Astrocyte (in vitro differentiated cells and primary cell): ENCODE measurements around the gene CENPB. TPM values are rescaled to one million over a fixed set of nuclear protein-coding genes. Genes with fewer than 3 reads are reported as not detected.

Source experiments
- DNase-seq: peaks from one replicate; pipeline ENCODE4 v3.0.0-alpha.2; 2010; ENCODE audit warnings: low read depth
- FAIRE-seq: peaks from 2 replicates; lab custom pipeline; 2011; peaks lifted over from hg19 to GRCh38; lab: Jason Lieb, UNC
- H2AFZ ChIP-seq: 2 replicates; pipeline ENCODE4 v1.6.0; 2012; ENCODE audit warnings: low read depth, low read length, inconsistent platforms
- H3K27ac ChIP-seq: 2 replicates; pipeline ENCODE4 v1.5.1; 2011; ENCODE audit warnings: low read depth, low read length, inconsistent platforms
- H3K27me3 ChIP-seq: 2 replicates; pipeline ENCODE4 v1.6.0; 2011; ENCODE audit warnings: low read length, inconsistent platforms; ENCODE audit not compliant: insufficient read depth
- H3K36me3 ChIP-seq: 2 replicates; pipeline ENCODE4 v1.5.1; 2011; ENCODE audit warnings: low read length, inconsistent platforms; ENCODE audit not compliant: insufficient read depth
- H3K4me1 ChIP-seq: 2 replicates; pipeline ENCODE4 v1.5.1; 2011; ENCODE audit warnings: low read length, inconsistent platforms; ENCODE audit not compliant: insufficient read depth
- H3K4me2 ChIP-seq: 2 replicates; pipeline ENCODE4 v1.6.0; 2012; ENCODE audit warnings: low read length, inconsistent platforms
- H3K4me3 ChIP-seq: 2 replicates; pipeline ENCODE4 v1.5.1; 2011; ENCODE audit warnings: low read depth, mild to moderate bottlenecking, low read length, inconsistent platforms; ENCODE audit not compliant: insufficient read depth
- H3K79me2 ChIP-seq: 2 replicates; pipeline ENCODE4 v1.6.0; 2012; ENCODE audit warnings: mild to moderate bottlenecking, low read length, inconsistent platforms; ENCODE audit not compliant: insufficient read depth
- H3K9ac ChIP-seq: 2 replicates; pipeline ENCODE4 v1.6.0; 2012; ENCODE audit warnings: mild to moderate bottlenecking, low read length, inconsistent platforms
- H3K9me3 ChIP-seq: 2 replicates; pipeline ENCODE4 v1.5.1; 2012; ENCODE audit warnings: low read depth, mild to moderate bottlenecking, low read length, inconsistent platforms; ENCODE audit not compliant: insufficient read depth
- H4K20me1 ChIP-seq: 2 replicates; pipeline ENCODE4 v1.6.0; 2012; ENCODE audit warnings: low read length, inconsistent platforms; ENCODE audit not compliant: insufficient read depth
- H3K27ac Mint-ChIP-seq: one replicate; pipeline ENCODE4 v1.8.0; 2021; ENCODE audit warnings: mild to moderate bottlenecking, mixed read lengths; ENCODE audit not compliant: unreplicated experiment
- H3K27me3 Mint-ChIP-seq: one replicate; pipeline ENCODE4 v1.8.0; 2021; ENCODE audit warnings: low read depth, mixed read lengths; ENCODE audit not compliant: unreplicated experiment
- H3K36me3 Mint-ChIP-seq: one replicate; pipeline ENCODE4 v1.8.0; 2021; ENCODE audit warnings: low read depth, mixed read lengths; ENCODE audit not compliant: unreplicated experiment
- H3K4me1 Mint-ChIP-seq: one replicate; pipeline ENCODE4 v1.8.0; 2021; ENCODE audit warnings: low read depth, mixed read lengths; ENCODE audit not compliant: unreplicated experiment
- H3K4me3 Mint-ChIP-seq: one replicate; pipeline ENCODE4 v1.8.0; 2021; ENCODE audit warnings: mild to moderate bottlenecking, moderate library complexity, mixed read lengths; ENCODE audit not compliant: unreplicated experiment
- H3K9me3 Mint-ChIP-seq: one replicate; pipeline ENCODE4 v1.8.0; 2021; ENCODE audit warnings: mild to moderate bottlenecking, mixed read lengths; ENCODE audit not compliant: unreplicated experiment
- CTCF ChIP-seq: IDR thresholded peaks from 2 replicates; pipeline ENCODE4 v1.5.1; 2011; ENCODE audit warnings: low read depth, mild to moderate bottlenecking, inconsistent platforms, low read length, moderate library complexity; ENCODE audit not compliant: insufficient read depth
- EZH2 ChIP-seq: IDR thresholded peaks from 2 replicates; pipeline ENCODE4 v1.6.1; 2012; ENCODE audit warnings: mild to moderate bottlenecking, low read length, inconsistent platforms; ENCODE audit not compliant: insufficient read depth
- total RNA-seq: library from RNA; stranded (reverse); gene quantifications from 2 replicates; pipeline ENCODE4 v1.2.1, GENCODE V29; 2021

The CENPB gene
- total RNA-seq, 1 donor from 2014 or later: 39.1 TPM

- H3K9me3 Mint-ChIP-seq: no peaks in the 10 kb centered on the region
- FAIRE-seq: no peak
- no peaks in the 10 kb centered on the region for H3K9me3 ChIP-seq
- no peaks in the 10 kb centered on the region for H3K36me3 ChIP-seq
- H3K27ac ChIP-seq: no peak overlapping the region
- peaks cover 18% of the 10 kb centered on the region for H3K4me1 ChIP-seq
- peaks cover under 1% of the 10 kb centered on the region for H3K27me3 ChIP-seq
- H3K4me3 ChIP-seq: no peak overlapping the region
- H3K4me3 Mint-ChIP-seq: no peak overlapping the region
- H3K27ac Mint-ChIP-seq: no peak overlapping the region
- peaks cover 48% of the 10 kb centered on the region for H4K20me1 ChIP-seq
- H2AFZ ChIP-seq: no peak overlapping the region
- H3K4me1 Mint-ChIP-seq: peaks cover 9% of the 10 kb centered on the region
- no peak for DNase-seq
- H3K79me2 ChIP-seq: peaks cover 35% of the 10 kb centered on the region
- peaks cover 2% of the 10 kb centered on the region for H3K36me3 Mint-ChIP-seq
- peaks cover 7% of the 10 kb centered on the region for H3K27me3 Mint-ChIP-seq
- TF ChIP-seq EZH2 (no peak), CTCF (no peak)
- H3K9ac ChIP-seq: peak overlapping the region; percentile 23
- peak overlapping the region; percentile 97 for H3K4me2 ChIP-seq
These were observed 2.9 kb downstream of the CENPB start for GRCh38 chr20:3783511-3784195.

GRCh38 chr20:3783068-3783489, 3.5 kb downstream of the CENPB start:
- Histone ChIP-seq H2AFZ (no peak overlapping the region), H3K27me3 (peaks cover 5% of the 10 kb centered on the region), H3K4me3 (no peak overlapping the region), H3K27ac (no peak overlapping the region), H4K20me1 (peaks cover 48% of the 10 kb centered on the region), H3K9ac (no peak overlapping the region), H3K79me2 (peaks cover 35% of the 10 kb centered on the region), H3K36me3 (no peaks in the 10 kb centered on the region), H3K4me2 (peak overlapping the region; percentile 97), H3K9me3 (no peaks in the 10 kb centered on the region), H3K4me1 (peaks cover 18% of the 10 kb centered on the region)
- no peak for DNase-seq
- TF ChIP-seq EZH2 (no peak), CTCF (no peak)
- Mint-ChIP-seq H3K4me3 (no peak overlapping the region), H3K27me3 (peaks cover 7% of the 10 kb centered on the region), H3K9me3 (no peaks in the 10 kb centered on the region), H3K36me3 (peaks cover 2% of the 10 kb centered on the region), H3K4me1 (peaks cover 9% of the 10 kb centered on the region), H3K27ac (no peak overlapping the region)
- no peak for FAIRE-seq

- H3K27ac ChIP-seq: no peak overlapping the region
- peaks cover 35% of the 10 kb centered on the region for H3K79me2 ChIP-seq
- Mint-ChIP-seq H3K27ac (no peak overlapping the region), H3K36me3 (peaks cover 2% of the 10 kb centered on the region), H3K4me3 (no peak overlapping the region), H3K9me3 (no peaks in the 10 kb centered on the region), H3K4me1 (peaks cover 9% of the 10 kb centered on the region), H3K27me3 (peaks cover 7% of the 10 kb centered on the region)
- H3K9me3 ChIP-seq: no peaks in the 10 kb centered on the region
- TF ChIP-seq CTCF (no peak), EZH2 (no peak)
- H2AFZ ChIP-seq: no peak overlapping the region
- H3K27me3 ChIP-seq: peaks cover 5% of the 10 kb centered on the region
- FAIRE-seq (no peak), DNase-seq (no peak)
- H3K4me1 ChIP-seq: peaks cover 18% of the 10 kb centered on the region
- no peak overlapping the region for H3K4me3 ChIP-seq
- H4K20me1 ChIP-seq: peaks cover 48% of the 10 kb centered on the region
- H3K4me2 ChIP-seq: no peak overlapping the region
- H3K9ac ChIP-seq: no peak overlapping the region
- H3K36me3 ChIP-seq: no peaks in the 10 kb centered on the region
These were observed 3.9 kb downstream of the CENPB start for GRCh38 chr20:3782597-3782996.
